GM18907 (cell line): ENCODE measurements around the gene DDIT3.

ENCODE experiments used
- ATAC-seq: cut with Tn5 transposase; IDR thresholded peaks from one replicate; pipeline ENCODE4 v1.9.1; 2021; ENCODE audit warnings: mild to moderate bottlenecking, moderate library complexity; ENCODE audit not compliant: unreplicated experiment

DDIT3 gene

DNA sequence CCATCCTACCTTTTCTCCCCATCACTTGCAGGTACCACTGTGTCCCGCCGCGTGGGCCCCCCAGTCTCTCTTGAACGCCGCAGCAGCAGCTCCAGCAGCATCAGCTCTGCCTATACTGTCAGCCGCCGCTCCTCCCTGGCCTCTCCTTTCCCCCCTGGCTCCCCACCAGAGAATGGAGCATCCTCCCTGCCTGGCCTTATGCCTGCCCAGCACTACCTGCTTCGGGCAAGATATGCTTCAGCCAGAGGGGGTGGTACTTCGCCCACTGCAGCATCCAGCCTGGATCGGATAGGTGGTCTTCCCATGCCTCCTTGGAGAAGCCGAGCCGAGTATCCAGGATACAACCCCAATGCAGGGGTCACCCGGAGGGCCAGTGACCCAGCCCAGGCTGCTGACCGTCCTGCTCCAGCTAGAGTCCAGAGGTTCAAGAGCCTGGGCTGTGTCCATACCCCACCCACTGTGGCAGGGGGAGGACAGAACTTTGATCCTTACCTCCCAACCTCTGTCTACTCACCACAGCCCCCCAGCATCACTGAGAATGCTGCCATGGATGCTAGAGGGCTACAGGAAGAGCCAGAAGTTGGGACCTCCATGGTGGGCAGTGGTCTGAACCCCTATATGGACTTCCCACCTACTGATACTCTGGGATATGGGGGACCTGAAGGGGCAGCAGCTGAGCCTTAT is 49.9 kb downstream of the DDIT3 start:
- ATAC-seq, result no peak

DNA sequence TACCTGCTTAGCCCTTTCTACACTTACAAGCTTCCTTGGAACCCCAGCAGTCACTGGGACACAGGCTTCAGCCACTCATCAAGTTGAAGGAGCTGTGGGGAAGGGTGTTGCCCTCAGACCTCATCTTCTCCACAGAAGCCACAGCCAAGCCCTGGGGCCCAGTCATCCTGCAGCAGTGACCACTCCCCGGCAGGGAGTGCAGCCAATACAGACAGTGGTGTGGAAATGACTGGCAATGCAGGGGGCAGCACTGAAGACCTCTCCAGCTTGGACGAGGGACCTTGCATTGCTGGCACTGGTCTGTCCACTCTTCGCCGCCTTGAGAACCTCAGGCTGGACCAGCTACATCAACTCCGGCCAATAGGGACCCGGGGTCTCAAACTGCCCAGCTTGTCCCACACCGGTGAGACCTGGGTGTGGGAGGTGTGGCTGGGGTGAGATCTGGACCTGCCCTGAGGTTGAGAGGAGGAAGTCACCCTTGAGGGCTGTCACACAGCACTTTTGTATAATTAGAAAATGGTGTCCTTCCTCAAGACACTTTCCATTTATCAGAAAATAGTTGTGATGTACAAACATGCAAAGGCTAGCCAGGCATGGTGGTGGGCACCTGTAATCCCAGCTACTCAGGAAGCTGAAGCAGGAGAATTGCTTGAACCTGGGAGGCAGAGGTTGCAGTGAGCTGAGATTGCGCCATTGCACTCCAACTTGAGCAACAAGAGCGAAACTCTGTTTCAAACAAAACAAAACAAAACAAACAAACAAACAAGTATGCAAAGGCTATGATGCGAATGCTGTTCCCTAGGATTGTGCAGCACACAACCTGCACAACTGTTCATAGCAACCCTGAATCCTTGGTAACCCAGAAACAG is 50.8 kb downstream of the DDIT3 start:
- ATAC-seq, result no peak

- ATAC-seq, result no peak
Measured at GRCh38 chr12:57467915-57468314, 52.4 kb downstream of the DDIT3 start.

- no peak for ATAC-seq
Measured at GRCh38 chr12:57467212-57467874, 53.0 kb downstream of the DDIT3 start.
